ENCODE results near the gene LCN2. TPM values are rescaled to one million over a fixed set of nuclear protein-coding genes. Genes with fewer than 3 reads are reported as not detected.
A peak's percentile ranks its signal among the peaks of the same experiment; 100 is the strongest.

Gene LCN2
- total and polyA plus RNA-seq, 12 donors = 0.33 to 48.2 (median 1.2) TPM; not detected in 3

GRCh38 chr9:128163523-128164306, 14.5 kb downstream of the LCN2 start:
- intact Hi-C loops (cut with DNase I) = no loop called here
- WGBS, 4 donors = 95 to 98% (median 98%) methylated on average over 8 to 10 of the region's 10 CpGs
- Histone ChIP-seq H3K4me1 (replicated peaks in 1 of 2) (peaks cover 27 to 41% of the 10 kb centered on the region in 2 donors), H3K9me3 (replicated peaks in 1 of 3) (no peaks in the 10 kb centered on the region), H3K4me3 (no peak overlapping the region), H3K27ac (peak overlapping the region in 3 of 5 donors; percentile 79 to 81 (median 79)), H3K36me3 (replicated peaks in 1 of 2) (peaks cover 0 to 43% of the 10 kb centered on the region in 2 donors), H3K27me3 (no peaks in the 10 kb centered on the region)
- DNase-seq = no peak
- TF ChIP-seq POLR2A (IDR thresholded peaks at IDR 0.05) (no peak), CTCF (IDR thresholded peaks at IDR 0.05) (no peak)

GRCh38 chr9:128164307-128164885, 15.1 kb downstream of the LCN2 start:
- Histone ChIP-seq H3K27me3 (no peaks in the 10 kb centered on the region), H3K4me3 (no peak overlapping the region), H3K9me3 (replicated peaks in 1 of 3) (no peaks in the 10 kb centered on the region), H3K4me1 (replicated peaks in 1 of 2) (peaks cover 27 to 41% of the 10 kb centered on the region in 2 donors), H3K27ac (peak overlapping the region in 3 of 5 donors; percentile 79 to 81 (median 79)), H3K36me3 (replicated peaks in 1 of 2) (peaks cover 0 to 50% of the 10 kb centered on the region in 2 donors)
- TF ChIP-seq POLR2A (IDR thresholded peaks at IDR 0.05) (no peak), CTCF (IDR thresholded peaks at IDR 0.05) (no peak)
- 57 to 70% (median 62%) methylated on average over 10 to 14 of the region's 14 CpGs for WGBS, 4 donors
- peak in 3 of 7 donors; percentile 59 to 80 (median 61) for DNase-seq
- intact Hi-C loops (cut with DNase I) = no loop called here

DNA sequence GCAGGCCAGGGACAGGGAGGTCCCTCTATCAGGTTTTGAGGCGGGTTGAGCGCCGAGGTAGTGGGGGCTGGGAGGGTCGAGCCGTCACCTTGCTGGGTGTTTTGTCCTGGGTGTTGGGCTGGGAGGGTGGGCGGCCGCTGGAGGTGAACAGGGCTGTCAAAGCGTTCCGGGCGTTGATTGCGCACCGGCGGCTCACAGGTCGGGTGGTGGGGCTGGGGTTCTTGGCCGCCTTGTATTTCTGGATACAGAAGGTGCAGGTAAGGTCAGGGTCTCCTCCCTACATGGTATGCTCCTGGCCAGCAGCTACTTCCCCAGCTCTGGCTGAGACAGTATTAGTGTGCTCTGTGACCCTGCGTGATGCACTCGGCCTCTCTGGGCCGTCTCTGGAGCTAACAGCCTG, 16.9 kb downstream of the LCN2 start:
- intact Hi-C loops (cut with DNase I) = no loop called here
- Histone ChIP-seq H3K4me3 (no peak overlapping the region), H3K36me3 (replicated peaks in 1 of 2) (peaks cover 0 to 64% of the 10 kb centered on the region in 2 donors), H3K9me3 (replicated peaks in 1 of 3) (no peaks in the 10 kb centered on the region), H3K27me3 (no peaks in the 10 kb centered on the region), H3K4me1 (replicated peaks in 1 of 2) (peaks cover 19 to 35% of the 10 kb centered on the region in 2 donors), H3K27ac (peak overlapping the region in 1 of 5 donors; percentile 32)
- WGBS, 4 donors = 87 to 90% (median 89%) methylated on average over 6 to 18 of the region's 18 CpGs
- no peak for TF ChIP-seq CTCF (IDR thresholded peaks at IDR 0.05)
- no peak for TF ChIP-seq POLR2A (IDR thresholded peaks at IDR 0.05)
- no peak for DNase-seq

- Histone ChIP-seq H3K36me3 (replicated peaks in 1 of 2) (peaks cover 0 to 64% of the 10 kb centered on the region in 2 donors), H3K4me3 (no peak overlapping the region), H3K9me3 (replicated peaks in 1 of 3) (no peaks in the 10 kb centered on the region), H3K27ac (no peak overlapping the region), H3K4me1 (replicated peaks in 1 of 2) (peaks cover 14 to 26% of the 10 kb centered on the region in 2 donors), H3K27me3 (no peaks in the 10 kb centered on the region)
- intact Hi-C loops (cut with DNase I) = no loop called here
- WGBS, 4 donors = 94 to 98% (median 95%) methylated on average over 3 to 4 of the region's 4 CpGs
- no peak for DNase-seq
- no peak for TF ChIP-seq CTCF (IDR thresholded peaks at IDR 0.05)
- no peak for TF ChIP-seq POLR2A (IDR thresholded peaks at IDR 0.05)
These were observed 18.0 kb downstream of the LCN2 start for GRCh38 chr9:128167209-128167608.

All from adrenal gland (tissue), 12 donors.